ENCODE measurements around the gene ZBTB40. TPM values are rescaled to one million over a fixed set of nuclear protein-coding genes. Genes with fewer than 3 reads are reported as not detected.

Gene ZBTB40
- total and polyA plus RNA-seq, 7 donors: 3.8 to 14.1 (median 10.0) TPM

DNA sequence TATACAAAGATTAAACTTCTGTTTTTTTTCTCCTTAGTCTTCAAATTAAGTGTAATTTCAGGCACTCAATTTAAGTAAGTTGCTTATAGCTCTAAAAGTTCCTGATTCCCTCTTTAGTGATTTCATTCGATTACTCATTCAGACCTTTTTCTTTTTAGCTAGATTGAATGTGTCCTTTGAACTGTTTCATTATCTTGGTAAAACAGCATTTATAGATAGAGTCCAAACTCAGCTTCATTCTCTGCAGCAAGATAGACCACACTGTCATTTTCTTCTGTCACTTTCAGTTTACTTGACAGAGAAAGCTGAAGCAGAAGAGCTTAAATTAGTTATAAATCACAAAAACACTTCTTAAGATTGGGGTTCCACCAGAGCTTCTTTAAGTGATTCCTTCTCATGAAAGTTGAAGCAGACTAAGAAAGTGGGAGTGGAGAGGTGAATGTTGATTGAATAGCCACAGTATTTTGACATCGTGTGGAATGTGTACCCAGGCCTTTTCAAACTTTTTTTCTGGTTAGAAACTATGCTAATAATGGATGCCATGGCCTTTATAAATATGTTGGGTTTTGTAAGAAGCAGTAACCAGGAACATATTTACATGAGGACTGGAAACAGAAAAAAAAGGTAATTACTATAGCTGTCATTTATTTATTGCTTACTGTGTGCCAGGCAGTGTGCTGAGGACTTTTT, 52.2 kb downstream of the ZBTB40 start:
- Histone ChIP-seq H3K27ac (no peak overlapping the region), H3K27me3 (ENCODE audit: insufficient read depth in 3 of 3, low read length in 2 of 3) (no peaks in the 10 kb centered on the region), H3K4me1 (peaks cover 23% of the 10 kb centered on the region), H3K36me3 (ENCODE audit: insufficient read depth in 1 of 2, low read depth in 1 of 2) (peaks cover 10 to 37% of the 10 kb centered on the region in 2 donors), H3K9me3 (no peaks in the 10 kb centered on the region), H3K4me3 (no peak overlapping the region)
- TF ChIP-seq, protein P1, sequence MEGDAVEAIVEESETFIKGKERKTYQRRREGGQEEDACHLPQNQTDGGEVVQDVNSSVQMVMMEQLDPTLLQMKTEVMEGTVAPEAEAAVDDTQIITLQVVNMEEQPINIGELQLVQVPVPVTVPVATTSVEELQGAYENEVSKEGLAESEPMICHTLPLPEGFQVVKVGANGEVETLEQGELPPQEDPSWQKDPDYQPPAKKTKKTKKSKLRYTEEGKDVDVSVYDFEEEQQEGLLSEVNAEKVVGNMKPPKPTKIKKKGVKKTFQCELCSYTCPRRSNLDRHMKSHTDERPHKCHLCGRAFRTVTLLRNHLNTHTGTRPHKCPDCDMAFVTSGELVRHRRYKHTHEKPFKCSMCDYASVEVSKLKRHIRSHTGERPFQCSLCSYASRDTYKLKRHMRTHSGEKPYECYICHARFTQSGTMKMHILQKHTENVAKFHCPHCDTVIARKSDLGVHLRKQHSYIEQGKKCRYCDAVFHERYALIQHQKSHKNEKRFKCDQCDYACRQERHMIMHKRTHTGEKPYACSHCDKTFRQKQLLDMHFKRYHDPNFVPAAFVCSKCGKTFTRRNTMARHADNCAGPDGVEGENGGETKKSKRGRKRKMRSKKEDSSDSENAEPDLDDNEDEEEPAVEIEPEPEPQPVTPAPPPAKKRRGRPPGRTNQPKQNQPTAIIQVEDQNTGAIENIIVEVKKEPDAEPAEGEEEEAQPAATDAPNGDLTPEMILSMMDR (IDR thresholded peaks at IDR 0.05): no peak
- intact Hi-C loops (cut with DNase I): no loop called here
- DNase-seq (no peak), ATAC-seq (no peak)
- 63 to 69% (median 66%) methylated on average over 2 of the region's 2 CpGs for WGBS, 3 donors

DNA sequence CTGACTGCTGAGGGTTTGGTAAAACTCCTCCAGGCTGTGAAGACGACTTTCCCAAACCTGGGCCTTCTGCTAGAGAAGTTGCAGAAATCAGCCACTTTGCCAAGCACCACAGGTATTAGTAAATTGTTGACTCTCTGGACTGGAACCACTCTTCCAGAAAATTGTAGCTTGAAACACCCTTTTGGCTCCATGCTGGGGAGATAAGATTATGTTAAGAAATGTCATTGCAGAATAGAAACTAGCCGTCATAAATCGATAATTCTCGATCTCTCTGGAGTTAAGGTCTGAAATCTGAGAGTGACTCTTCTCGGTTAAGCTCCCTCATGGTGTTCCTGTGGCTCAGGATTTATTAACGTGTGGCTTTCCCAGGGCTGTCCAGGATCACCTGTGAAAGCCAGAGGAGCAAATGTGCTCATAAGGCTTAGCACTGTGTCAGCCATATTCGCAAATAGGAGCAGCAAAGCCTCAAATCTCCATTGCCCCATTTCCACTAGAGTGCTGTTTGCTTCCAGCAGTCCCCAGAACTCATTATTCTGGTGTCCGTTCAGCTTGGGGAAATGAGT, 54.6 kb downstream of the ZBTB40 start:
- H3K9me3 ChIP-seq: no peaks in the 10 kb centered on the region
- intact Hi-C loops (cut with DNase I): no loop called here
- WGBS, 3 donors: 66 to 86% (median 78%) methylated on average over 8 of the region's 8 CpGs
- H3K4me3 ChIP-seq: no peak overlapping the region
- DNase-seq: no peak
- ATAC-seq: no peak
- H3K27me3 ChIP-seq (ENCODE audit: insufficient read depth in 3 of 3, low read length in 2 of 3): no peaks in the 10 kb centered on the region
- H3K4me1 ChIP-seq: peaks cover 3% of the 10 kb centered on the region
- no peak overlapping the region for H3K27ac ChIP-seq
- H3K36me3 ChIP-seq (ENCODE audit: insufficient read depth in 1 of 2, low read depth in 1 of 2): peaks cover 14 to 60% of the 10 kb centered on the region in 2 donors
- TF ChIP-seq, protein P1 (IDR thresholded peaks at IDR 0.05): no peak

DNA sequence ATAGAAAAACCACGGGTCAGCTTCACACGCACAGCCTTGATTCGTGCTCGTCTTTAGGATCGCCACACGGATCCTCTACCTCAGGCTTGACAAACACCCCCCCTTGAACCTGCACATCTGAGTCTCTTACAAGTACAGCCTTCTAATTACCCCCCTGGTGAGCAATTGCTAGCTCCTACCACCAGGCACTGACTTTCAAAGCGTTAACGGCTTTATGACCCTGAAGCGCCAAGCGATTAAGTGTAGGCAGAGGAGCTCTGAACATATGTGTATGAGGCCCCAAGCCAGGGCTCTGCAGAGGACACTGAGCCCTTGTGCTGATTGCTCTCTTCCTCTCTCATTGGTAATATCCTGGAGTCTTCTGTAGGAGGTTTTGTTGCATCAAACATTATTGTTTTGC, 55.9 kb downstream of the ZBTB40 start:
- H3K9me3 ChIP-seq: no peaks in the 10 kb centered on the region
- DNase-seq: no peak
- no peak overlapping the region for H3K4me3 ChIP-seq

DNA sequence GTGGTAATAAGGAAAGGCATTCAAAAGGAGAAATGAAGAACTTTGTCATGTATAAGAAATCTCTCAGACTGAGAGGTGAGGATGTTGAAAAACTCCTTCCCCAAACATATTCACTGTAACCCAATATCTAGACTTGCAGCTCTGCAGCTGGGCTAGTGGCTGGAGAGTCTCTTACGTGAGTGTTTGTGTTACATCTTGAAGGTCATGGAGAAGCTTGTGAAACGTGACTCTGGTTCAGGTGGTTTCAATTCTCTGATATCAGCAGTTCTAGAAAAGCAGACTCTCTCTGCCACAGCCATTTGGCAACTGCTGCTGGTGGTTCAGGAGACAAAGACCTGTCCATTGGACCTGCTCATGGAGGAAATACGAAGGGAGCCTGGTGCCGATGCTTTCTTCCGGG, 56.7 kb downstream of the ZBTB40 start:
- intact Hi-C loops (cut with DNase I): no loop called here
- WGBS, 3 donors: 61 to 69% (median 65%) methylated on average over 5 of the region's 5 CpGs
- no peak for DNase-seq
- H3K27ac ChIP-seq: no peak overlapping the region
- TF ChIP-seq, protein P1 (IDR thresholded peaks at IDR 0.05): no peak
- H3K27me3 ChIP-seq (ENCODE audit: insufficient read depth in 3 of 3, low read length in 2 of 3): no peaks in the 10 kb centered on the region
- H3K9me3 ChIP-seq: no peaks in the 10 kb centered on the region
- no peak overlapping the region for H3K4me3 ChIP-seq
- H3K36me3 ChIP-seq (ENCODE audit: insufficient read depth in 1 of 2, low read depth in 1 of 2): peaks cover 18 to 82% of the 10 kb centered on the region in 2 donors
- H3K4me1 ChIP-seq: no peaks in the 10 kb centered on the region
- no peak for ATAC-seq

More for the DNA sequence above, 55.9 kb downstream of the ZBTB40 start:
- ATAC-seq: no peak
- WGBS, 3 donors: 80 to 85% (median 84%) methylated on average over 10 of the region's 10 CpGs
- Histone ChIP-seq H3K4me1 (peaks cover 3% of the 10 kb centered on the region), H3K27ac (no peak overlapping the region), H3K36me3 (ENCODE audit: insufficient read depth in 1 of 2, low read depth in 1 of 2) (peaks cover 14 to 74% of the 10 kb centered on the region in 2 donors), H3K27me3 (ENCODE audit: insufficient read depth in 3 of 3, low read length in 2 of 3) (no peaks in the 10 kb centered on the region)
- intact Hi-C loops (cut with DNase I): no loop called here
- TF ChIP-seq, protein P1 (IDR thresholded peaks at IDR 0.05): no peak

All from psoas muscle (tissue), 8 donors.